Fibroblast of lung (primary cell): ENCODE results near the gene CACFD1. TPM values are rescaled to one million over a fixed set of nuclear protein-coding genes. Genes with fewer than 3 reads are reported as not detected.

Experiments
- DNase-seq, 2 donors: peaks; one replicate each; pipeline versions ENCODE4 v3.0.0 to v3.0.0-alpha.2; 2010; ENCODE audit warnings: low read depth in 2 of 2
- H2AFZ ChIP-seq: 2 replicates; pipeline ENCODE4 v1.5.1; 2012; ENCODE audit warnings: low read length, control low read depth, inconsistent platforms
- H3K27ac ChIP-seq: 2 replicates; pipeline ENCODE4 v1.5.1; 2011; ENCODE audit warnings: low read length, control low read depth; ENCODE audit not compliant: insufficient read depth
- H3K27me3 ChIP-seq: 2 replicates; pipeline ENCODE4 v1.5.1; 2011; ENCODE audit warnings: mild to moderate bottlenecking, low read length; ENCODE audit not compliant: control insufficient read depth, insufficient read depth
- H3K36me3 ChIP-seq: 2 replicates; pipeline ENCODE4 v1.5.1; 2011; ENCODE audit warnings: low read length; ENCODE audit not compliant: control insufficient read depth, insufficient read depth
- H3K4me1 ChIP-seq: 2 replicates; pipeline ENCODE4 v1.5.1; 2011; ENCODE audit warnings: low read length; ENCODE audit not compliant: control insufficient read depth, insufficient read depth; ENCODE audit errors: extremely low read depth
- H3K4me2 ChIP-seq: 2 replicates; pipeline ENCODE4 v1.5.1; 2011; ENCODE audit warnings: low read length, control low read depth; ENCODE audit not compliant: insufficient read depth; ENCODE audit errors: extremely low read depth
- H3K4me3 ChIP-seq, 4 experiments: fragments of 200-600 bp in 1 of 4; sonication (generic) in 1 of 4; replicated peaks in 1 of 4; 2 replicates each; pipeline ENCODE4 v1.5.1; 2011 to 2016; ENCODE audit warnings: low read length in 4 of 4, low read depth in 3 of 4, mild to moderate bottlenecking in 3 of 4, control low read depth in 2 of 4, inconsistent platforms in 1 of 4, mixed read lengths in 1 of 4; ENCODE audit not compliant: insufficient read depth in 1 of 4; ENCODE audit errors: control extremely low read depth in 1 of 4
- H3K79me2 ChIP-seq: 2 replicates; pipeline ENCODE4 v1.5.1; 2012; ENCODE audit warnings: mild to moderate bottlenecking, low read length, inconsistent platforms; ENCODE audit not compliant: control insufficient read depth, insufficient read depth
- H3K9ac ChIP-seq: 2 replicates; pipeline ENCODE4 v1.5.1; 2011; ENCODE audit warnings: mild to moderate bottlenecking, low read length, control low read depth; ENCODE audit not compliant: insufficient read depth
- H3K9me3 ChIP-seq: 2 replicates; pipeline ENCODE4 v1.5.1; 2012; ENCODE audit warnings: low read depth, low read length; ENCODE audit not compliant: control insufficient read depth, insufficient read depth
- H4K20me1 ChIP-seq: 2 replicates; pipeline ENCODE4 v1.5.1; 2011; ENCODE audit warnings: low read length; ENCODE audit not compliant: control insufficient read depth, insufficient read depth; ENCODE audit errors: extremely low read depth
- EZH2 ChIP-seq: IDR thresholded peaks from 2 replicates; pipeline ENCODE4 v1.5.1; 2012; ENCODE audit warnings: low read length, control low read depth, mild to moderate bottlenecking; ENCODE audit errors: missing control alignments
- polyA plus RNA-seq, 2 donors: library from polyadenylated mRNA; depleted of rRNA in 1 of 2; stranded (reverse) in 1 of 2; unstranded in 1 of 2; fragments of >200 nt; gene quantifications; 2 replicates each; pipeline ENCODE4 v1.2.1, GENCODE V29; 2011 to 2012; ENCODE audit warnings: missing spikeins in 1 of 2
- total RNA-seq: library from RNA; depleted of rRNA; stranded (reverse); fragments of >200 nt; gene quantifications from 2 replicates; pipeline ENCODE4 v1.2.1, GENCODE V29; 2014
- TF ChIP-seq, protein P1 (sequence below), 2 donors: IDR thresholded peaks in 1 of 2; conservative IDR thresholded peaks in 1 of 2; 1 replicate in 1 of 2; 2 replicates in 1 of 2; pipeline ENCODE4 v1.5.1; 2011 to 2012; ENCODE audit warnings: low read length in 2 of 2, control low read depth in 1 of 2, inconsistent platforms in 1 of 2, low read depth in 1 of 2, mild to moderate bottlenecking in 1 of 2

Gene CACFD1
- total and polyA plus RNA-seq, 2 donors (not counting 1 experiment from before 2014, with no cell fraction given), result 4.7 to 9.1 TPM

DNA sequence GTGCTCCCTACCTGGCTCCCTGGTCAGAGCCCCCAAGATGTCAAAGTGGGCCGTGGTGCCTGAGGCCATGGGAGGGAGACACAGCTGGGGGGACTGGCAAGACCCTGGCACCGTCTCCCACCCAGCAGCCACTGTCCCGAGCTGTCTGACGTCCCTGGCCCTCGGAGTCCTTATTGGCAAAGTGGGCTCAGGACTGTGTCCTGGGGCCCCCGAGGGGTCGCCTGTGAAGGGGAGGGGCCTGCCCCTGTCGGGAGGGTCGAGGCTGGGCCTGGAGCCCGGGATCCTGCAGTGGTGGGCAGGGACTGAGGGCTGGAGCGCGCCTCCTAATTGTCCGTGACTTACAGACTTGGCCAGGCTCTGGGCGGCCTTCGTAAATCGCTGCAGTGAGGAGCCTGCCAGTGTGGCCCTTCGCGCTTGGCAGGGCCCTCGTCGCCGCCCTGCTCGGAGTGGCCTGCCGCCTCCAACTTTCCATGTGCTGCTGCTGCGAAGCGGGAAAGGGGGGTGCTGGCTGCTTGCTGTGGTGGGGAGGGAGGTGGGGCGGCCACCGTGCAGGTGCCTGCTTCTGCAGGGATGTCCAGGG lies 51.2 kb downstream of the CACFD1 start:
- H3K27ac ChIP-seq, result no peak overlapping the region
- no peak for DNase-seq
- no peak for TF ChIP-seq EZH2
- TF ChIP-seq, protein P1, sequence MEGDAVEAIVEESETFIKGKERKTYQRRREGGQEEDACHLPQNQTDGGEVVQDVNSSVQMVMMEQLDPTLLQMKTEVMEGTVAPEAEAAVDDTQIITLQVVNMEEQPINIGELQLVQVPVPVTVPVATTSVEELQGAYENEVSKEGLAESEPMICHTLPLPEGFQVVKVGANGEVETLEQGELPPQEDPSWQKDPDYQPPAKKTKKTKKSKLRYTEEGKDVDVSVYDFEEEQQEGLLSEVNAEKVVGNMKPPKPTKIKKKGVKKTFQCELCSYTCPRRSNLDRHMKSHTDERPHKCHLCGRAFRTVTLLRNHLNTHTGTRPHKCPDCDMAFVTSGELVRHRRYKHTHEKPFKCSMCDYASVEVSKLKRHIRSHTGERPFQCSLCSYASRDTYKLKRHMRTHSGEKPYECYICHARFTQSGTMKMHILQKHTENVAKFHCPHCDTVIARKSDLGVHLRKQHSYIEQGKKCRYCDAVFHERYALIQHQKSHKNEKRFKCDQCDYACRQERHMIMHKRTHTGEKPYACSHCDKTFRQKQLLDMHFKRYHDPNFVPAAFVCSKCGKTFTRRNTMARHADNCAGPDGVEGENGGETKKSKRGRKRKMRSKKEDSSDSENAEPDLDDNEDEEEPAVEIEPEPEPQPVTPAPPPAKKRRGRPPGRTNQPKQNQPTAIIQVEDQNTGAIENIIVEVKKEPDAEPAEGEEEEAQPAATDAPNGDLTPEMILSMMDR (conservative IDR thresholded peaks at IDR 0.05 in 1 of 2, IDR thresholded peaks at IDR 0.05 in 1 of 2; ENCODE audit: low read depth in 1 of 2, low read length in 2 of 2), result no peak

DNA sequence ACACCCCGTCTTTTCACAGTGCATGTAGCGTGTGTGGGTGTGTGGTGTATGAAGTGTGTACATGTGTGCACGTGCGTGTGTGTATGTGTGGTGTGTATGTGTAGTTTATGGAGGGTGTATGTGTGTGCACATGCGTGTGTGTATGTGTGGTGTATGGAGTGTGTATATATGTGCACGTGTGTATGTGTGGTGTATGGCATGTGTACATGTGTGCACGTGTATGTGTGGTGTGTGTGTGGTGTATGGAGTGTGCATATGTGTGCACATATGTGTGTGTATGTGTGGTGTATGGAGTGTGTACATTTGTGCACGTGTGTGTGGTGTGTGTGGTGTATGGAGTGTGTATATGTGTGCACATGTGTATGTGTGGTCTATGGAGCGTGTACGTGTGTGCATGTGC lies 51.8 kb downstream of the CACFD1 start:
- Histone ChIP-seq H3K4me1 (peaks cover 3% of the 10 kb centered on the region), H3K79me2 (no peaks in the 10 kb centered on the region), H4K20me1 (no peaks in the 10 kb centered on the region), H3K4me2 (no peak overlapping the region), H3K9me3 (peaks cover 3% of the 10 kb centered on the region), H3K36me3 (no peaks in the 10 kb centered on the region), H3K27ac (no peak overlapping the region), H3K9ac (no peak overlapping the region), H3K27me3 (peaks cover 5% of the 10 kb centered on the region), H3K4me3 (no peak overlapping the region), H2AFZ (no peak overlapping the region)
- TF ChIP-seq EZH2, result no peak
- TF ChIP-seq, protein P1 (conservative IDR thresholded peaks at IDR 0.05 in 1 of 2, IDR thresholded peaks at IDR 0.05 in 1 of 2; ENCODE audit: low read depth in 1 of 2, low read length in 2 of 2), result no peak
- no peak for DNase-seq

More for the DNA sequence above, 51.2 kb downstream of the CACFD1 start:
- H3K4me3 ChIP-seq, result no peak overlapping the region
- H3K9ac ChIP-seq, result no peak overlapping the region
- H3K27me3 ChIP-seq, result peaks cover 5% of the 10 kb centered on the region
- H2AFZ ChIP-seq, result no peak overlapping the region
- H3K4me2 ChIP-seq, result no peak overlapping the region
- H3K4me1 ChIP-seq, result peaks cover 5% of the 10 kb centered on the region
- H4K20me1 ChIP-seq, result no peaks in the 10 kb centered on the region
- H3K36me3 ChIP-seq, result no peaks in the 10 kb centered on the region
- no peaks in the 10 kb centered on the region for H3K79me2 ChIP-seq
- peaks cover 3% of the 10 kb centered on the region for H3K9me3 ChIP-seq

DNA sequence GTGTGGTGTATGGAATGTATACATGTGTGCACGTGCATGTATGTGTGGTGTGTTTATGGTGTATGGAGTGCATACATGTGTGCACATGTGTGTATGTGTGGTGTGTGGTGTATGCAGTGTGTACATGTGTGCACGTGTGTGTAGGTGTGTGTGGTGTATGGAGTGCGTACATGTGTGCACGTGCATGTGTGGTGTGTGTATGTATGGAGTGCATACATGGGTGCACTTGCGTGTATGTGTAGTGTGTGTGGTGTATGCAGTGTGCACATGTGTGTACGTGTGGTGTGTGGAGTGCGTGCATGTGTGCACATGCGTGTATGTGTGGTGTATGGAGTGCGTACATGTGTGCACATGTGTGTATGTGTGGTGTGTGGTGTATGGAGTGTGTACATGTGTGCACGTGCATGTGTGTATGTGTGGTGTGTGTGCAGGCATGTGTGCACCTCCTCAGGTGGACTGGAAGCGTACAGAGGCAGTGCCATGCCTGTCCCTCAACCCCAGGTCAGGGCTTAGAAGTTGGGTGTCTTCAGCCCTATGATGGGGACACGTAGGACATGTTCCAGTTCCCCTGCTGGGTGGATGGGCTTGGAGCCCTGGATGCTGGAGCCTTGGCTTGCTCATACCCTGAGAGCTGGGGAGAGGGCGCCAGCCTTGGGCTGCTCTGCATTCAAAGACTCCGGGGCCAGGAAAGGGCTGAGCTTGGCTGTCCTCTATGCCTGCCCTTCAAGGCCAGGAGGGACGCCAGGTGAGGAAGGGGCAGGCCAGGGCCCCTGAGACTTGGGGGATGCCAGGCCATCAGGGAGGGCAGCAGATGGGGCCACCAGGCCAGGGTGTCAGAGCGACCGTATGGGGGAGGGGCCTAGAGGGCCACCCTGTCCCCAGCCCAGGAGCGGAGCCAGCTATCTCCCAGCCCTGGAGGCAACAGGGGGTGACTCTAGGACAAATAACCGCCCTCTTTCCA lies 52.8 kb downstream of the CACFD1 start:
- H3K79me2 ChIP-seq, result no peaks in the 10 kb centered on the region
- H4K20me1 ChIP-seq, result no peaks in the 10 kb centered on the region
- H3K9me3 ChIP-seq, result peaks cover 3% of the 10 kb centered on the region
- no peak overlapping the region for H3K27ac ChIP-seq
- DNase-seq, result no peak
- no peaks in the 10 kb centered on the region for H3K4me1 ChIP-seq
- H3K27me3 ChIP-seq, result peaks cover 5% of the 10 kb centered on the region
- no peak overlapping the region for H3K9ac ChIP-seq
- H3K4me3 ChIP-seq, result no peak overlapping the region
- no peak overlapping the region for H3K4me2 ChIP-seq
- H3K36me3 ChIP-seq, result no peaks in the 10 kb centered on the region
- H2AFZ ChIP-seq, result no peak overlapping the region
- no peak for TF ChIP-seq EZH2
- TF ChIP-seq, protein P1 (conservative IDR thresholded peaks at IDR 0.05 in 1 of 2, IDR thresholded peaks at IDR 0.05 in 1 of 2; ENCODE audit: low read depth in 1 of 2, low read length in 2 of 2), result no peak
